Superior temporal gyrus (tissue), 1 donor: Measurements from ENCODE around the gene IFIT3.
"Not testable (repeated sequence)": the region's sequence is repeated elsewhere in the genome, so short reads cannot be mapped to it uniquely, and the experiment has no call there.

Experiments used
- DNase-seq: peaks from one replicate; pipeline ENCODE4 v3.0.0-alpha.2; 2016; ENCODE audit errors: extremely low spot score

IFIT3 gene, protein sequence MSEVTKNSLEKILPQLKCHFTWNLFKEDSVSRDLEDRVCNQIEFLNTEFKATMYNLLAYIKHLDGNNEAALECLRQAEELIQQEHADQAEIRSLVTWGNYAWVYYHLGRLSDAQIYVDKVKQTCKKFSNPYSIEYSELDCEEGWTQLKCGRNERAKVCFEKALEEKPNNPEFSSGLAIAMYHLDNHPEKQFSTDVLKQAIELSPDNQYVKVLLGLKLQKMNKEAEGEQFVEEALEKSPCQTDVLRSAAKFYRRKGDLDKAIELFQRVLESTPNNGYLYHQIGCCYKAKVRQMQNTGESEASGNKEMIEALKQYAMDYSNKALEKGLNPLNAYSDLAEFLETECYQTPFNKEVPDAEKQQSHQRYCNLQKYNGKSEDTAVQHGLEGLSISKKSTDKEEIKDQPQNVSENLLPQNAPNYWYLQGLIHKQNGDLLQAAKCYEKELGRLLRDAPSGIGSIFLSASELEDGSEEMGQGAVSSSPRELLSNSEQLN

DNA sequence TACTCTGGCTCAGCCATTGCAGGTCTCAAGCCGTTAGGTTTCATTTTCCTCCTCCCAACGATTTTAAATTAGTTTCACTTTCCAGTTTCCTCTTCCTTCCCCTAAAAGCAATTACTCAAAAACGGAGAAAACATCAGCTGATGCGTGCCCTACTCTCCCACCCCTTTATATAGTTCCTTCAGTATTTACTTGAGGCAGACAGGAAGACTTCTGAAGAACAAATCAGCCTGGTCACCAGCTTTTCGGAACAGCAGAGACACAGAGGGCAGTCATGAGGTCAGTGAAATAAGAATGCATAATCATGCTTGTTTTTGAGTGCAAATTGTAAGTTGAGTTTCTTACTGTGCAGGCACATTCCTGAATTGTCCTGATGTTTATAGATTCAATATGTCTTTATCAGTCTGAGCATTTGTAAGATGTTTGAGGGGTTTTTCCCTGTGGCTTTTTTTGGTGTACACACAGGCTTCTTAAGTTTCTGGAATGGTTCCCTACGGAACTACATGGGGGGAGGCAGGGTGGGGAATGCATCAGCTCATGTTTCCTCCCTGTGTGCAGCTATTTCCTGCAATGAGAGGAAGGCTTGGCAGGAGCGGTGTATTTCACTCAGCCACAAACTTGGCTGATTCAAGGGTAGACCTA lies at the start of gene IFIT3:
Gene IFIT3, plus strand, starts transcription at position 195 of the 639 bp plus-strand sequence. Its CDS starts 77 bp downstream, at position 272.
- peak; percentile 84 for DNase-seq

GRCh38 chr10:89278034-89278535 lies 49.7 kb upstream of the IFIT3 start:
- peak; percentile 88 for DNase-seq

GRCh38 chr10:89278900-89279392 lies 48.9 kb upstream of the IFIT3 start:
- peak; percentile 22 for DNase-seq

DNA sequence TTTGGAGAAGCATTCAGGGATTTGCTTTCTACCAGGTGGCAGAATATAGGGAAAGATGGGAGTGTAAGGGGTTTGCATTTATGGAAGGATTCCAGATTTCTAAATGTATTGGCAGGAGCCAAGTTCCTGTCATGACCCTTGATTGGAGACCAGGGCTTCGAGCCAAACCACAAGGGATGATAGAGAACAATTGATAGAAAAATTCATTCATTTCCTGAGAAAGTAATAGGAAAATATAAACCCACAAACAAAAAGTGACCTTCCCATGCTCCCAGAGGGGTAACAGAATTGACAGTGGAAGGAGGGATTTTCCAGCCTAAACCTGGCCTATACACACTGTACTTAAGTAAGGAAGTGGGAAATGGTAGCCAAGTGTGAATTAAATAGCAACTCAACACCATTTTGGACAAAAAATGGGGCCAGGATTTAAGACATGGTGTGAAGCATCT lies 48.4 kb upstream of the IFIT3 start:
- peak; percentile 45 for DNase-seq

GRCh38 chr10:89280508-89280907 lies 47.3 kb upstream of the IFIT3 start:
- peak; percentile 58 for DNase-seq

GRCh38 chr10:89281606-89282395 lies 46.0 kb upstream of the IFIT3 start:
- DNase-seq: no peak

DNA sequence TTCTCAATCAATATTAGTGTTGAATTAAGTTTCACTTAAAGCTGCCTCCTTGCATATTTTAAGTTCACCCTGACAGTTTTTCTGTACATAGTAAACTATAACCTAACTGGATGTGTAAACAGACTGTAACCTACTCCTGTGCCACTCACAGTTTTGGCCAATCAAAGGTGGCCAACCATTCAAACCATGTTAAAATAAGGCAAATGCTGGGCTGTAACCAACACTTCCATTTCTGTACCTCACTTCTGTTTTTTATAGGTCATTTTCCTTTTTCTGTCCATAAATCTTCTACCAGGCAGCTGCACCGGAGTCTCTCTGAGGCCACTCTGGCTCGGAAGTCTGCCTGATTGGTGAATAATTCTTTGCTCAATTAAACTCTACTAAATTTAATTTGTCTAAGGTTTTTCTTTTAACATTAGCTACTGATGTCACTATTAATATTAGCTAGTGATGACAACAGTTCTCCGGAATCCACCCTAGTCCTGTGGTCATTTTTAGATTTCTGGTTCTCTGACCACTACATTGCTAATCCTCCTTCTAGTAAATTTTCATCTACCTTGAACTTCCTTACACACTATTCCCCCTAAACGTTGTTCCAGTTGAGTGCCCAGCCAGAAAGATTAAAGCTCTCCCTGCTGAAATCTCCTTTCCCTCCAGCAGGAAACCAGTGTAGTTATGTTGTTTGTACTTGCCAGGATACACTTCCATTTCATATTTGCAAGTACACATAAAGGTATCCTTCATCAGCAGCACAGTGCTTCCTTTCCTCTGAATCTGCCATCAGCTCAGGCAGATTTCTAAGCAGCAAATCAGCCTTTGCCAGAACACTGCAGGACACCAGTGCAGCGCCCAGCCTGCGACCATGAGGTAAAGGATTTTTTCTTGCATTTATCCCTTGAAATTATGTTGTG lies 44.5 kb upstream of the IFIT3 start:
- DNase-seq: no peak

- DNase-seq: peak; percentile 83
Observed at GRCh38 chr10:89283936-89284475, 43.8 kb upstream of the IFIT3 start.

GRCh38 chr10:89284711-89285110 lies 43.1 kb upstream of the IFIT3 start:
- DNase-seq: not testable (repeated sequence)

- not testable (repeated sequence) for DNase-seq
Observed at GRCh38 chr10:89285303-89285702, 42.5 kb upstream of the IFIT3 start.

DNA sequence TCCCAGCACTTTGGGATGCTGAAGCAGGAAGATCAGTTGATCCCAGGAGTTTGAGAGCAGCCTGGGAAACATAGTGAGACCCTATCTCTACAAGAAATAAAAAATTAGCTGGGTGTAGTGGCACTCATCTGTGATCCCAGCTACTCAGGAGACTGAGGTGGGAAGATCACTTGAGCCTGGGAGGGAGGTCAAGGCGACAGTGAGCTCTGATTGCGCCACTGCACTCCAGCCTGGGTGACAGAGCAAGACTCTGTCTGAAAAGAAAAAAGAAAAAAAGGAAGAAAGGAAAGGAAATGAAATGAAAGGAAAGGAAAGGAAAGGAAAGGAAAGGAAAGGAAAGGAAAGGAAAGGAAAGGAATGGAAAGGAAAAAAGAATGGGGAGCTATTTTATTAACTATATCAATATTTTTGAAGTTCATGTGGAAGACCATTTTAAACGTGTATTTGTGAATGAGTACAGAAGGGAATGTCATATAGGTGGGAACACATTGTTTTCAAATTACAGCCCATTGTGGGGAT lies 33.0 kb upstream of the IFIT3 start:
- DNase-seq: no peak

DNA sequence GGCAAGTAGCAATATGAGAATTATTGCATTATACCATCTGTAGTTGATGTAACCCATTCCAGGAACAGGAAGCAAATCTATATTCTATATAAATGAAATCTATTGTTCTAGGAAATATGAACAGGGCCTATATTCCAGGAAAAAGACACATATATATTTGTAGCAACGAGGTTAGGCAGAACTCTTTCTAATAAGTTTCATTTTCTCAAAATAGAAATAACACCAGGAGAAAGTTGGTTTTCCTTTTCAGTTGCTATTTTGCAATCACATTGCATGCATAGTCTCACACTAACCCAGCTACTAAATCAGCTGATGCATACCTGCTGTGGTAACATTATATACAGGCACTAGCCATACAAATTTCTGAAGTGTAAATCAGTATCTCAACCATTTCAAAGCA lies 32.2 kb upstream of the IFIT3 start:
- peak; percentile 19 for DNase-seq

DNA sequence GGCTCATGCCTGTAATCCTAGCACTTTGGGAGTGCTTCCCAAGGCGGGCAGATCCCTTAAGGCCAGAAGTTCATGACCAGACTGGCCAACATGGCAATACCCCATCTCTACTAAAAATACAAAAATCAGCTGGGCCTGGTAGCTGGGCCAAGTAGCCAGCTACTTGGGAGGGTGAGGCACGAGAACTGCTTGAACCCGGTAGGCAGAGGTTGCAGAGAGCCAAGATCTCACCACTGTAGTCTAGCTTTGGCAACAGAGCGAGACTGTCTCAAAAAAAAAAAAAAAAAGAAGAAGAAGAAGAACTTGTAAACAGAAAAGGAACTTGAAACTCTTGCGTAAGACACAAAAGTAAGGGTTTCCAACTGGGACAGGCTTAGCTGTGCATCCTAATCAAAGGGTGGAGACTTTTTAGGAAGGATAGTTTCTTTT lies 31.6 kb upstream of the IFIT3 start:
- peak; percentile 39 for DNase-seq

DNA sequence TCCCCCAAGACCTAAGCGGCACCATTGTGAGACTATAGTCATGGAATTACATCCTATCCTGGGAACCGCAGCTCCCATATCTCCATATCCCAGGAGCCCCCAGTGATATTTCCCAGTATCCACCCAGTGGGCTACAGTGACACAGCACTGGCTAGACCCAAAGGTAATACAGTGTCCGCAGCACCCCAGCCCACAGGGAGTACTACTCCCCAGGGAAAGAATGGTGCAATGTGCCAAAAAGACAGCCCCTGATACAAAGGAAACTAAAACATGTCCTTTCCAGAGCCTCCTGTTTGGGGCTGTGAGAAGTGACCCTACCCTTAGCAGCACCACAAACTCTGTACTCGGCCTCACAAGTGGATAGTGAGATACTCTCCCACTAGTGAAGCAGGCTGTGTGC lies 30.4 kb upstream of the IFIT3 start:
- no peak for DNase-seq

GRCh38 chr10:89297791-89298190 lies 30.0 kb upstream of the IFIT3 start:
- DNase-seq: no peak

DNA sequence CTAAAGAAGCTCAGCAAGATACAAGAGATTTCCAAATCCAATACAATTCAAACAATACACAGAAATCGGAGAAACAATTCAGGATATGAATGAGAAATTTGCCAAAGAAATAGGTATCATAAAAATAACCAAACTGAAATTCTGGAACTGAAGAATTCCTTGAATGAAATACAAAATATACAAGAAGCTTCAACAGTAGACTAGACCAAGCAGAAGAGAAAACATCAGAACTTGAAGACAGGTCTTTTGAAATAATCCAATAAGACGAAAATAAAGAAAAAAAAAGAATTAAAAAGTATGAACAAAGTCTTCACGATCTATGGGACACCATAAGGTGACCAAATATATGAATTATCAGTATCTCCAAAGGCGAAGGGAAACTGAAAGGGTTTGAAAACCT lies 28.8 kb upstream of the IFIT3 start:
- DNase-seq: peak; percentile 8

DNA sequence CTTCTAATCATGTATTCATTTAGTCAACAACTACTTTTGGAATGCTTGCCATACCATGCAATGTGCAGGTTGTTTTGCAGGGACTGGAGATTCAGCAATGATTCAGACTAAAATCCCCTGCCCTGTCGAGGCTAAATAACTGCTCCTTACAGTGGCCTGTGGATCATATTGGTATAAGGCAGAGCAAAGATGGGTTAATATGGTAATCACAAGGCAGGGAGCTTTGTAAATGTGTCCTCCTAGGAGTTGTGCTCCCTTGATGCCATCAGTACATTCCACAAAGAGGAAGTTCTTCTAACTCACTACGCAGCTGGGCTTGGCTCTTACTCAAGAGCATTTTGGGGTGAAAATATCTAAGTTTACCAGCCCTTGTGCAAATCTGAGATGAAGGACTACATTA lies 26.6 kb upstream of the IFIT3 start:
- DNase-seq: peak; percentile 87

DNA sequence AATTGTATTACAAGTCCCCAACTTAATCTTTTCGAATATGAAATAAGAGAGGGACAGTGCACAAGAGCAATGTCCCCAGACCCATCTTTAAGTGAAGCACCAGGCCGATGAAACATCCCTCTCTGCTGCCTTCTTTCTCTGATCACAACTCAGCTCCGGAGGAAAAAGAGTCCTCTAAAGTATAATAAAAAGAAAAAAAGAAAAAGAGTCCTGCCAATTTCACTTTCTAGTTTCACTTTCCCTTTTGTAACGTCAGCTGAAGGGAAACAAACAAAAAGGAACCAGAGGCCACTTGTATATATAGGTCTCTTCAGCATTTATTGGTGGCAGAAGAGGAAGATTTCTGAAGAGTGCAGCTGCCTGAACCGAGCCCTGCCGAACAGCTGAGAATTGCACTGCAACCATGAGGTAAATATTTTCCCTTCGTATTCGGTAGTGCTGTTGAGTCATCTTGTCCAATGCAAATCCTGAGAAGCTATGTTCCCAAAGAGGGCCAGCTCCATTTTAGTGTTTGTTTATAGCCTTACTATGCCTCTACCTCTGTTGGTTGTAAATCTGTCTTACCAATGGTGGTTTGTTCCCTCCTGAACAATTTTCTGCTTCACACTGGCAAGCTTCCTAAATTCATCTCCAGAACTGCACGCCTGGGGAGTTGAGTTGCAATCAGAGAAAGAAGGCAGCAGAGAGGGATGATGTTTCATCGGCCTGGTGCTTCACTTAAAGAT lies 25.9 kb upstream of the IFIT3 start, which contains the start of gene IFIT2:
Gene IFIT2, plus strand, starts transcription at position 326 of the 725 bp plus-strand sequence. Its CDS starts 78 bp downstream, at position 404.
- peak; percentile 89 for DNase-seq

GRCh38 chr10:89302625-89303024 lies 25.2 kb upstream of the IFIT3 start:
- no peak for DNase-seq
